ENCODE measurements around the gene UBE2E2. TPM values are rescaled to one million over a fixed set of nuclear protein-coding genes. Genes with fewer than 3 reads are reported as not detected.

UBE2E2 gene
- total RNA-seq, 1 donor: 2.2 TPM

Small RNA genes within 50 kb of the gene (small RNA-seq; reads per million reads assigned to genes)
- gene AC121251.1 (not detected), gene RF00019 (not detected), gene RNU6-788P (not detected), gene RNU6-922P (not detected)
